ENCODE measurements around the gene THEM5.

THEM5 gene

GRCh38 chr1:151807131-151807530, 46.4 kb downstream of the THEM5 start:
- Histone ChIP-seq H3K36me3 (ENCODE audit: insufficient read depth, low read length) (no peaks in the 10 kb centered on the region), H3K27me3 (ENCODE audit: insufficient read depth, low read length) (no peaks in the 10 kb centered on the region), H3K9ac (ENCODE audit: low read depth, low read length) (no peak overlapping the region), H3K9me3 (ENCODE audit: insufficient read depth, low read depth, low read length) (no peaks in the 10 kb centered on the region), H3K4me1 (ENCODE audit: insufficient read depth, low read length) (peaks cover 7% of the 10 kb centered on the region), H3K4me3 (ENCODE audit: low read length) (no peak overlapping the region), H3K27ac (ENCODE audit: low read depth, low read length) (no peak overlapping the region)
- WGBS, result 90% methylated on average over 5 of the region's 5 CpGs

GRCh38 chr1:151806170-151806569, 47.3 kb downstream of the THEM5 start:
- no peak overlapping the region for H3K27ac ChIP-seq (ENCODE audit: low read depth, low read length)
- WGBS, result 89% methylated on average over 7 of the region's 7 CpGs
- no peaks in the 10 kb centered on the region for H3K36me3 ChIP-seq (ENCODE audit: insufficient read depth, low read length)
- H3K9me3 ChIP-seq (ENCODE audit: insufficient read depth, low read depth, low read length), result no peaks in the 10 kb centered on the region
- H3K4me3 ChIP-seq (ENCODE audit: low read length), result no peak overlapping the region
- H3K4me1 ChIP-seq (ENCODE audit: insufficient read depth, low read length), result peaks cover 7% of the 10 kb centered on the region
- no peak overlapping the region for H3K9ac ChIP-seq (ENCODE audit: low read depth, low read length)
- H3K27me3 ChIP-seq (ENCODE audit: insufficient read depth, low read length), result no peaks in the 10 kb centered on the region

DNA sequence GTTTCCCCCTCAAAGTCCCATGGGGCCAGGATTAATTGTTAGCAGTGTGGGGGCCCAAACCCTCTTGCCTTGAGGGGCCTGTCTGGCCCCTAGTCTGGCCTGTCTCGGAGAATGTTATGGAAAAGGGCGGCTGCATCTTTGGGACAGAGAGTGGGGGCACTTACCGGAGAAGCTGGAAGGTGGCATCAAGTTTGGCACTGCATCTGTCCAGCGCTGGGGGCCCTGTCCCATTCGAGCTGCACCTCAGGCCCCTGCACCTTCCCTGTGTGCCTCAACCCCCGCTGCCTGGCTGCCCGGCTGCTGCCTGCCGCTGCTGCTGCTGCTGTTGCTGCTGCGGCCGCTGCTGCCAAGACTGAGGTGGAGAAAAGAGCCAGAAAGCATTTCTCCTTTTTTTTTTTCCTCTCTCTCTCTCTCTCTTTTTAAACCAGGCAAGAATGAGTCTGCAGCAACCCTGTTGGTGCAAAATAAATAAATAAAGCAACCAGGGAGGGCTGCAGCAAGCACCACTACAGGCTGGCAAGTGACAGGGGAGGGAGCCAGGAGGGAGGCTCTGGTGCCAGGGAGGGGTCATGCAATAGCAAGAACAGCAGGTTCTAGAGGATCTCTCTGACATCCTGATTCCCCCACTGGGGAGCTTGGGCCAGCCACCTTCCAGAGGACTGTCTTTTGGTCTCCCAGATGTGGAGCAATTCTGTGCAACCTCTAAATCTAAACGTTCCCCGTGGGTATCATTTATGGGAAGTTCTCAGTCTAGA, 48.3 kb downstream of the THEM5 start, which contains the start of gene LINGO4:
TSS of gene LINGO4 (minus strand) at position 354 of the 755 bp plus-strand sequence. CDS start 2,715 bp downstream, outside the sequence.
- Histone ChIP-seq H3K9ac (ENCODE audit: low read depth, low read length) (no peak within 1 kb of the TSS), H3K27ac (ENCODE audit: low read depth, low read length) (no peak within 1 kb of the TSS), H3K36me3 (ENCODE audit: insufficient read depth, low read length) (no peaks in the 10 kb centered on the region), H3K4me3 (ENCODE audit: low read length) (no peak within 1 kb of the TSS), H3K27me3 (ENCODE audit: insufficient read depth, low read length) (no peaks in the 10 kb centered on the region), H3K4me1 (ENCODE audit: insufficient read depth, low read length) (peaks cover 7% of the 10 kb centered on the region), H3K9me3 (ENCODE audit: insufficient read depth, low read depth, low read length) (no peaks in the 10 kb centered on the region)
- 89% methylated on average over 12 of the region's 12 CpGs for WGBS

DNA sequence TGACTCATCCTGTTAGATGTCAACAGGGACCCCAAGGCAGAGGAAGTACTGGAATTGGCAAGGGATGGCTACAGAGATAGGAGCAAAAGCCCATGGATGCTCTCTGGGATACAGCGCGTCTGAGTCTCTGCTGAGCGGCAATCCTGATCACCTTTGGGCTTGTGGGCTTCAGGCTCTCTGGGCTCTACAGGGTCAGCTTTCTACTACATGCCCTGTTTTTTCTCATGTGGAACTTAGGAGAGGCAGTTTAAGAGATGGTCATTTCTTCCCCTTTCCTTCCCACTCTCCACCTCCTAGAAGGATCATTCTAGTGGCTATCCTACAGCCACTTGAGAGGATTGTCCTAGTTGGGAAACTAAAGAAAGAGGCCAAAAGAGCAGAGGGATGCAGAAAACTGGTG, 49.6 kb downstream of the THEM5 start:
- WGBS, result 95% methylated on average over 3 of the region's 3 CpGs
- Histone ChIP-seq H3K9ac (ENCODE audit: low read depth, low read length) (no peak overlapping the region), H3K4me1 (ENCODE audit: insufficient read depth, low read length) (no peaks in the 10 kb centered on the region; the same call in 1 of the 2 replicates), H3K36me3 (ENCODE audit: insufficient read depth, low read length) (no peaks in the 10 kb centered on the region), H3K27me3 (ENCODE audit: insufficient read depth, low read length) (no peaks in the 10 kb centered on the region), H3K9me3 (ENCODE audit: insufficient read depth, low read depth, low read length) (no peaks in the 10 kb centered on the region), H3K27ac (ENCODE audit: low read depth, low read length) (no peak overlapping the region), H3K4me3 (ENCODE audit: low read length) (no peak overlapping the region)

- Histone ChIP-seq H3K27me3 (ENCODE audit: insufficient read depth, low read length) (no peaks in the 10 kb centered on the region), H3K36me3 (ENCODE audit: insufficient read depth, low read length) (no peaks in the 10 kb centered on the region)
These were observed 50.3 kb downstream of the THEM5 start for GRCh38 chr1:151803164-151803563.

GRCh38 chr1:151802372-151802771, 51.1 kb downstream of the THEM5 start:
- Histone ChIP-seq H3K36me3 (ENCODE audit: insufficient read depth, low read length) (no peaks in the 10 kb centered on the region), H3K4me3 (ENCODE audit: low read length) (no peak overlapping the region), H3K9me3 (ENCODE audit: insufficient read depth, low read depth, low read length) (no peaks in the 10 kb centered on the region), H3K9ac (ENCODE audit: low read depth, low read length) (no peak overlapping the region), H3K27ac (ENCODE audit: low read depth, low read length) (no peak overlapping the region), H3K4me1 (ENCODE audit: insufficient read depth, low read length) (no peaks in the 10 kb centered on the region; the same call in 1 of the 2 replicates), H3K27me3 (ENCODE audit: insufficient read depth, low read length) (no peaks in the 10 kb centered on the region)
- 90% methylated on average over 5 of the region's 5 CpGs for WGBS

More at GRCh38 chr1:151803164-151803563, 50.3 kb downstream of the THEM5 start:
- Histone ChIP-seq H3K4me3 (ENCODE audit: low read length) (no peak overlapping the region), H3K4me1 (ENCODE audit: insufficient read depth, low read length) (no peaks in the 10 kb centered on the region; the same call in 1 of the 2 replicates), H3K9me3 (ENCODE audit: insufficient read depth, low read depth, low read length) (no peaks in the 10 kb centered on the region), H3K9ac (ENCODE audit: low read depth, low read length) (no peak overlapping the region), H3K27ac (ENCODE audit: low read depth, low read length) (no peak overlapping the region)

DNA sequence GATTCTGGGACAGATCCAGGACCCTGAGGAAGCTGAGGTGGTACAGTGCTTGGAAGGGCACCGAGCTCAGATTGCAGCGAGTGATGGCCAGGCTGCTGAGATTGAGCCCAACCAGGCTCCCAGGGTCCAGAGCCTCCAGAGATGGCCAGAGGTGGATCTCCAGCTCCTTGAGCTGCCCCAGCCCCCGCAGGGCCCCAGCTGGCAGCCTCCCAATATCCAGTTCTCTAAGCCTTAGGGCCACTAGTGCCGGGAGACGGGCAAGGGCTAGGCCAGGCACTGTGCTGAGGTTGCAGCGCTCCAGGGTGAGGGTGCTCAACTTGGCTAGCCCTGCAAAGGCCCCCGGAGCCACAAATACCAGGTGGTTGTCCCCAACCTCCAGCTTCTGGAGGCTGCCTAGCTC, 51.7 kb downstream of the THEM5 start:
- no peaks in the 10 kb centered on the region; the same call in 1 of the 2 replicates for H3K4me1 ChIP-seq (ENCODE audit: insufficient read depth, low read length)
- WGBS, result 95% methylated on average over 7 of the region's 7 CpGs
- no peaks in the 10 kb centered on the region for H3K9me3 ChIP-seq (ENCODE audit: insufficient read depth, low read depth, low read length)
- H3K36me3 ChIP-seq (ENCODE audit: insufficient read depth, low read length), result no peaks in the 10 kb centered on the region
- H3K9ac ChIP-seq (ENCODE audit: low read depth, low read length), result no peak overlapping the region
- no peak overlapping the region for H3K27ac ChIP-seq (ENCODE audit: low read depth, low read length)
- H3K27me3 ChIP-seq (ENCODE audit: insufficient read depth, low read length), result no peaks in the 10 kb centered on the region
- no peak overlapping the region for H3K4me3 ChIP-seq (ENCODE audit: low read length)

DNA sequence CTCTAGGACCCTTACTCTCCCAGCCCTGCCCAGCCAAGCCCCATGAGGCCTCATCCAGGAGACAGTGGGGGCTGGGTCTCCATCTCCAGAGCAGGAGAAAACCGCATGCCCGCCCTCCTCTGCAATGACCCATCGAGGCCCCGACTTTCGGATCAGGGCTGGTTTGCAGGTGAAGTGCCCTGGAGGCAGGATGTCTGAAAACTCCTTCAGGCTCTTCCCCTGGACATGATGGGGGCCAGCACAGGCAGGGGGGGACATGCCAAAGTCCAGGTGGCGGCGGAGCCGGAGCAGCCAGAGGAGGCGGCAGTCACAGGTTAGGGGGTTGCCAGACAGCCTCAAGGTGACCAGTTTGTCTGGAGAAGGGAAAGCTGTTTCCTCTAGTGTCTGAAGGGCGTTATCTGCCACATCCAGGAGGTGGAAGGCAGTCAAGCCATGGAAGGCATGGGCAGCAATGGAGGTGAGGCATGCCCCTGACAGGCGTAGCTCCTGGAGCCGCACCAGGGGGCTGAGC, 52.1 kb downstream of the THEM5 start:
- WGBS, result 91% methylated on average over 12 of the region's 12 CpGs
- H3K4me1 ChIP-seq (ENCODE audit: insufficient read depth, low read length), result no peaks in the 10 kb centered on the region; the same call in 1 of the 2 replicates
- H3K4me3 ChIP-seq (ENCODE audit: low read length), result no peak overlapping the region
- H3K27me3 ChIP-seq (ENCODE audit: insufficient read depth, low read length), result 0 out of 2 replicates have a peak, but pooled peaks cover 2% of the 10 kb centered on the region
- no peak overlapping the region for H3K9ac ChIP-seq (ENCODE audit: low read depth, low read length)
- no peaks in the 10 kb centered on the region for H3K36me3 ChIP-seq (ENCODE audit: insufficient read depth, low read length)
- H3K9me3 ChIP-seq (ENCODE audit: insufficient read depth, low read depth, low read length), result no peaks in the 10 kb centered on the region
- no peak overlapping the region for H3K27ac ChIP-seq (ENCODE audit: low read depth, low read length)

DNA sequence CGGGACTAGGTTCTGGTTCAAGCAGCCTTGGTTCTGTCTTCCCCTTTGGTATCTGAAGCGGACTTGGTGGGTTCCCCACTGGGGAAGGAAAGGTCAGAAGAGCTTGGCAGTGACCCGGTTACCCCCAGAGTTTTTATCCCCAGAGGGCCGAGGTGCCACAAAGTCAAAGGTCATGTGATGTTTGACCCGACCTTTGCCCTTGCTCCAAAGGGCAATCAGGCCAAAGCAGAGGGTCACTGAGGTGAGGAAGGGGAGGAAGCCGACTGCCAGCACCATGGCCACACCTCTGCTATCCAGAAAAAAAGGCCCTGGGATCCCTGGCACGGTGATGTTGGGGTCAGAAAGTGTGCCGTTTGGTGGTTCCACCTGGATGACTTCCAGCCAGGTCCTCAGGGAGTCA, 52.7 kb downstream of the THEM5 start:
- no peak overlapping the region for H3K4me3 ChIP-seq (ENCODE audit: low read length)
- no peak overlapping the region for H3K27ac ChIP-seq (ENCODE audit: low read depth, low read length)
- H3K9ac ChIP-seq (ENCODE audit: low read depth, low read length), result no peak overlapping the region
- no peaks in the 10 kb centered on the region for H3K36me3 ChIP-seq (ENCODE audit: insufficient read depth, low read length)
- 92% methylated on average over 8 of the region's 8 CpGs for WGBS
- H3K4me1 ChIP-seq (ENCODE audit: insufficient read depth, low read length), result no peaks in the 10 kb centered on the region; the same call in 1 of the 2 replicates
- no peaks in the 10 kb centered on the region for H3K9me3 ChIP-seq (ENCODE audit: insufficient read depth, low read depth, low read length)
- H3K27me3 ChIP-seq (ENCODE audit: insufficient read depth, low read length), result 0 out of 2 replicates have a peak, but pooled peaks cover 3% of the 10 kb centered on the region

DNA sequence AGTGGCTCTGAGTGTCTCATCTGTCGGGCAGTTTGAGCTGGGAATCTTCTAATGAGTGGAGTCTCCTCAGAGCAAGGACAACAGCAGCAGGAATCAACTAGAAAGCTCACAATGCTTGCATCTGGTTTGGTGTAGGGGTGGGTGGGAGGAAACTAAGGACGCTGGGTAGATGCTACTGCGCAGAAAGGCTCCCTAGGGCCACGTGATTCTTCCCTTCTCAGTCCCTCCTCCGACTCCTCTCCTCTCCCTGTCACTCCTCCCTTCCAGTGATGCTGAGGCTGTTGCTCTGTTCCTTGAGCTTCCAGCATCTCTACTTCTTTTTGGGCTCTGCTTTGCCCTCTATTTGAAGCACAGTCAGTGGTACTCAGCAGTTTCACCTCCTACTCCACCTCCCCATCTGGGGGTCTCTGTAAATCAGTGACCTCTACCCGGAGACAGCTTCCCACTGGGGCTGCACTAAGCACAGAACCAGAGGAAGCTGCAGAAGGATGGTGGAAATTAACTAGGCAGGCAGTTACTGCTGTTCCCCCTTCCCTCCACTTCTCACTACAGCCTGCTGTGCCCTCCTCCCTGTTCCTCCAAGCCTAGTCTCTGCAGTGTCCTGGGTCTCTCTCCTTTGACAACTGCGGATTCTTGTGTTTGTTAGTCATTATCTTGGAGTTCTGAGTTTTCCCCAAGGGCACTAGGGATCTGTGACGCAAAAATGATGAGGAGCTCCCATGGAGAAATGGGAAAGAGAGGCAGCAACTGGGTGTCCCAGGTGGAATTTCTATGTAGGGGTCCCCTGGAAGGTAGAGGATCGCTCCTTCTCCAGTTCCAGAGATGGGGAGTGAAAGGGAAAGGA, 54.1 kb downstream of the THEM5 start:
- H3K4me3 ChIP-seq (ENCODE audit: low read length), result no peak overlapping the region
- 54% methylated on average over 9 of the region's 9 CpGs for WGBS
- 0 out of 2 replicates have a peak, but pooled peaks cover 3% of the 10 kb centered on the region for H3K27me3 ChIP-seq (ENCODE audit: insufficient read depth, low read length)
- H3K27ac ChIP-seq (ENCODE audit: low read depth, low read length), result no peak overlapping the region
- H3K9me3 ChIP-seq (ENCODE audit: insufficient read depth, low read depth, low read length), result no peaks in the 10 kb centered on the region
- no peaks in the 10 kb centered on the region for H3K36me3 ChIP-seq (ENCODE audit: insufficient read depth, low read length)
- no peaks in the 10 kb centered on the region; the same call in 1 of the 2 replicates for H3K4me1 ChIP-seq (ENCODE audit: insufficient read depth, low read length)
- H3K9ac ChIP-seq (ENCODE audit: low read depth, low read length), result no peak overlapping the region

DNA sequence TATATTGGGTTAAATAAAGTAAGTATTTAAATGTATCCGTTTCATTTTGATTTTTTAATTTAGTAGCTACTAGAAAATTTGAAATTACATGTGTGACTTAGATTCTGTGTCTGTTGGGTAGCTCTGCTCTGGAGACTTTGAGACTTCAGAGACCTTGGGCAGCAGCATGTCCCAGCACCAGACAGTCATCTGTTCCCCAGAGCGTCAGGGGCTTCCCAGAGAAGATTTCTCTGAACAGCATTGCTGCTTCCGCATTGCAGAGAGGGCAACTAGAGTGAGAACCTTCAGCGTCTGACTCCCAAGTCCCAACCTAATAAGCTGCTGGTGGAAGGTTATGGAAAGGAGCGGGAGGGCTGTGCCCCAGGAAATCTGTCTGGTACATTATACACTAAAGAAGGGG, 54.9 kb downstream of the THEM5 start:
- no peak overlapping the region for H3K9ac ChIP-seq (ENCODE audit: low read depth, low read length)
- no peaks in the 10 kb centered on the region; the same call in 1 of the 2 replicates for H3K4me1 ChIP-seq (ENCODE audit: insufficient read depth, low read length)
- no peaks in the 10 kb centered on the region for H3K9me3 ChIP-seq (ENCODE audit: insufficient read depth, low read depth, low read length)
- H3K27ac ChIP-seq (ENCODE audit: low read depth, low read length), result no peak overlapping the region
- 0 out of 2 replicates have a peak, but pooled peaks cover 3% of the 10 kb centered on the region for H3K27me3 ChIP-seq (ENCODE audit: insufficient read depth, low read length)
- 92% methylated on average over 5 of the region's 5 CpGs for WGBS
- H3K36me3 ChIP-seq (ENCODE audit: insufficient read depth, low read length), result no peaks in the 10 kb centered on the region
- no peak overlapping the region for H3K4me3 ChIP-seq (ENCODE audit: low read length)
